ENCODE results near the gene HAGH.

Gene HAGH

GRCh38 chr16:1818873-1819525 lies 7.6 kb downstream of the HAGH start:
- no peak for TF ChIP-seq CTCF (IDR thresholded peaks at IDR 0.05)
- no peaks in the 10 kb centered on the region for H3K27me3 ChIP-seq
- H3K27ac ChIP-seq = no peak overlapping the region
- no peak overlapping the region for H3K4me3 ChIP-seq
- H3K4me1 ChIP-seq = peaks cover 0 to 4% (median 3%) of the 10 kb centered on the region in 4 donors
- no peaks in the 10 kb centered on the region for H3K9me3 ChIP-seq
- no peak for DNase-seq
- H3K36me3 ChIP-seq = peaks cover 60 to 88% (median 76%) of the 10 kb centered on the region in 3 donors
- intact Hi-C loops (cut with DNase I; ENCODE audit: low total_unique reads) = no loop called here

GRCh38 chr16:1818204-1818872 lies 8.3 kb downstream of the HAGH start:
- no peaks in the 10 kb centered on the region for H3K9me3 ChIP-seq
- TF ChIP-seq CTCF (IDR thresholded peaks at IDR 0.05) = no peak
- H3K36me3 ChIP-seq = peaks cover 60 to 94% (median 80%) of the 10 kb centered on the region in 3 donors
- no peak for DNase-seq
- no peaks in the 10 kb centered on the region for H3K4me1 ChIP-seq
- intact Hi-C loops (cut with DNase I; ENCODE audit: low total_unique reads) = no loop called here
- H3K27me3 ChIP-seq = no peaks in the 10 kb centered on the region
- H3K27ac ChIP-seq = no peak overlapping the region
- H3K4me3 ChIP-seq = no peak overlapping the region

- H3K27ac ChIP-seq = no peak overlapping the region
- no peak overlapping the region for H3K4me3 ChIP-seq
- no peaks in the 10 kb centered on the region for H3K9me3 ChIP-seq
- no peaks in the 10 kb centered on the region for H3K27me3 ChIP-seq
- TF ChIP-seq CTCF (IDR thresholded peaks at IDR 0.05) = no peak
- no peak for DNase-seq
- intact Hi-C loops (cut with DNase I; ENCODE audit: low total_unique reads) = no loop called here
- H3K36me3 ChIP-seq = peaks cover 59 to 97% (median 79%) of the 10 kb centered on the region in 3 donors
- no peaks in the 10 kb centered on the region for H3K4me1 ChIP-seq
Observed at GRCh38 chr16:1817716-1818115, 8.9 kb downstream of the HAGH start.

GRCh38 chr16:1817276-1817589 lies 9.4 kb downstream of the HAGH start:
- H3K36me3 ChIP-seq = peaks cover 54 to 93% (median 74%) of the 10 kb centered on the region in 3 donors
- no peak for DNase-seq

GRCh38 chr16:1816396-1817275 lies 10.0 kb downstream of the HAGH start:
- H3K36me3 ChIP-seq = peaks cover 49 to 87% (median 68%) of the 10 kb centered on the region in 3 donors
- DNase-seq = no peak
- H3K9me3 ChIP-seq = no peaks in the 10 kb centered on the region
- no peaks in the 10 kb centered on the region for H3K27me3 ChIP-seq
- H3K4me3 ChIP-seq = no peak overlapping the region
- no peaks in the 10 kb centered on the region for H3K4me1 ChIP-seq
- intact Hi-C loops (cut with DNase I; ENCODE audit: low total_unique reads) = no loop called here
- TF ChIP-seq CTCF (IDR thresholded peaks at IDR 0.05) = no peak
- H3K27ac ChIP-seq = no peak overlapping the region

More at GRCh38 chr16:1817276-1817589, 9.4 kb downstream of the HAGH start:
- Histone ChIP-seq H3K27ac (no peak overlapping the region), H3K4me3 (no peak overlapping the region), H3K4me1 (no peaks in the 10 kb centered on the region), H3K9me3 (no peaks in the 10 kb centered on the region), H3K27me3 (no peaks in the 10 kb centered on the region)
- no peak for TF ChIP-seq CTCF (IDR thresholded peaks at IDR 0.05)
- intact Hi-C loops (cut with DNase I; ENCODE audit: low total_unique reads) = no loop called here
